Smooth muscle cell of the coronary artery (primary cell): ENCODE measurements around the gene OR10V1. TPM values are rescaled to one million over a fixed set of nuclear protein-coding genes. Genes with fewer than 3 reads are reported as not detected.

Experiments
- total RNA-seq: library from RNA; depleted of rRNA; stranded (reverse); fragments of >200 nt; gene quantifications from 2 replicates; pipeline ENCODE4 v1.2.3, GENCODE V29; 2014; ENCODE audit warnings: low replicate concordance

The OR10V1 gene
- not detected in 2 replicates for total RNA-seq

DNA sequence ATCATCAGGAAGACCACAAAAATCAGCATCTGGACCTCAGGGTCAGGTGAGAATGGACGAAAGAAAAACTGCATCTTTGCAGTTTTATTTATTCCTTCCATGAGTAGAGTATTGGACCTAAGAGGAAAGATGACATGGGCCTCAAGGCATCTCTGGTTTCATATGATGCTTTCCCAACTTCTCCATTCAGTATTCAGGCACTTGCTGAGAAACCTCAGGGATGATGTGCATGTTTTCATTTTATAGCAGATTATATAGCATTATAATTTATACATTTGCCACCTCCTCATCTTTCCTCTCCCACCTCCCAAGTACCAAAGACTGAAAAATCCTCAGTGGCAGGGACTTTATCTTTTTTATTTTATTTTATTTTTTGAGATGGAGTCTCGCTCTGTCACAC lies at the start of gene OR10V1:
Gene OR10V1, minus strand, starts transcription at position 101 of the 400 bp plus-strand sequence. Its CDS starts 0 bp downstream, at position 101.

DNA sequence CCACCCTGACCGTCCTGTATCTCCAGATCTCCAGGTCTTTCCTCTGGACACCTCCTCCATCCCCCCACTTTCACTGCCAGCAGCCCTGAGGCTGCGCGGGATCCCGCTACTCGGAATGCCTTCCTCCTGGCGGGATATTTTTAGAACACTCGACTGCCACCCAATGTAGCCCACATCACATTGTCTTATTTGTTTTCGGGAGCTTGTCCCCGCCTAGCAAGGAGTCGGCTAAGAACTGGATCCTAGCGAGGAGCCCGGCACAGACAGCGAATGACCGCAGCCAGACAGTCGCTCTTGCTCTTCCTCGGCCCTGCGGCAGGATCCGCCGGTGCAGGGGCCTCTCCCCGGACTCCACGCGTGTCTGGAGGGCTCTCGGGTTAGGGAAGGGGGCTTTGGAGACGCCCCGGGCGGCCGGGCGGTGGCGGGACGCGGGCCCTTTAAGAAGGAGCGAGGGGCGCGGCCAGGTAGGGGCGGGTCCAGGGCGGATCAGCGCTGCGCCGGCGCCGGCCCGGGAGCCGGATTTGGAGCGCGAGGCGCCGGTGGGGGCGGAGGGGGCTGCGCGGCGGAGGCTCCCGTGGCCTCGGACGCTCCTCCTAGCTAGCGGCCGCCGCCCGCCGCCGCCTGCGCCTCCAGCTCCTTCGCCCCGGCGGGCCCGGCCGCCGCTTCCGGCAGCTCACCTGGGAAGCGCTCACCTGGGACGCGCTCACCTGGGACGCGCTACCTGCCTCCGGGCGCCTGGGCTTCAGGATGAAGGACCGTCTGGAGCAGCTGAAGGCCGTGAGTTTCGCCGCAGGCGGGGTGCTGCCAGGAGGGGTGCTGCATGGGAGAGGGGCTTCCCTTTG lies 41.4 kb upstream of the OR10V1 start, which contains the start of gene STX3:
Gene STX3, plus strand, starts transcription at position 518 of the 842 bp plus-strand sequence. Its CDS starts 230 bp downstream, at position 748.

DNA sequence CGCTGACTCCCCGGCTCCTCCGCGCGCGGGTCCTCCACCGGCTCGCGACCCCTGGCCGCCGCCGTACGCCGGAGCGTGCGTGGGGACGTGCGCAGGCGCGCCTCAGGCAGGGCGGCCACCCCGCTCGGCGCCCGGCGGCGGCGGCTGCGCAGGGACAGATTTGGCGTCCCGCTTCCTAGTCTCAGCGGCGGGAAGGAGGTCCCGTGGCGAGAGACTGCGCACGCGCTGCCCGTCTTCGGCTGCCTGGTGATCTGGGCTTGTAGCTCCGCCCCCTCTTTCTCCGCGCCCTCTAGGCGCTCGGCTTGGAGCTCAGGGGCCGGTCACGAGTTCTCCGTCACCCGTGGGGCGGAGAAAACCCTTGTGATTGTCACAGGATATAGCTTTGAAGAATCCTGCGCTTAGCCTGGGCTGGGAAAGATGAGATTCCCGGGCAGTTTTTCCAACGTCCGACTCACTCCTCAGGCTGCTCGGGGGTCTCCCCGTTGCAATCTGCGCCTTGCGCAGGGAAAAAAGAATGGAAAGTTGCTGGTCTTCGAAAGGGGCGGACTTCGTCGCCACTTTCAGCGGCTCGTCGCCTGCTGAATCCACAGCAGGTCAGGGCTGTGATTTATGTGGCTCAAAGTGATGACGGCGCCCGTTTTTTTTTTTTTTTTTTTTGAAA lies 44.6 kb downstream of the OR10V1 start, which contains the start of gene PATL1:
Gene PATL1, minus strand, starts transcription at position 88 of the 661 bp plus-strand sequence. CDS start 142 bp downstream, outside the sequence.

Other genes starting within 250 kb of the OR10V1 start
- gene OR4D10, start 240.5 kb downstream of the OR10V1 start, total RNA-seq = not detected in 2 replicates
- not detected in 2 replicates for gene OR4D11, start 210.3 kb downstream of the OR10V1 start, total RNA-seq
- not detected in 2 replicates for gene OR4D9, start 202.3 kb downstream of the OR10V1 start, total RNA-seq
- gene OSBP, start 98.1 kb downstream of the OR10V1 start, total RNA-seq = 19.4 and 35.2 TPM in 2 replicates
- 3.3 and 3.9 TPM in 2 replicates for gene PATL1, start 44.8 kb downstream of the OR10V1 start, total RNA-seq
- gene STX3, start 41.5 kb upstream of the OR10V1 start, total RNA-seq = 18.5 and 18.7 TPM in 2 replicates
- gene MRPL16, start 96.9 kb upstream of the OR10V1 start, total RNA-seq = 30.5 and 35.3 TPM in 2 replicates
- gene CBLIF, start 131.7 kb upstream of the OR10V1 start, total RNA-seq = not detected in 2 replicates
- gene TCN1, start 152.6 kb upstream of the OR10V1 start, total RNA-seq = not detected in 2 replicates
- gene OOSP3, start 164.9 kb upstream of the OR10V1 start, total RNA-seq = not detected in 2 replicates
- not detected in 2 replicates for gene OOSP1, start 224.6 kb upstream of the OR10V1 start, total RNA-seq